Duodenal mucosa (tissue), 2 donors: ENCODE measurements around the gene LAMC1.

Experiments
- H3K27ac ChIP-seq: one replicate; pipeline ENCODE4 v1.7.0; 2013; ENCODE audit warnings: low read depth, low read length
- H3K27me3 ChIP-seq, 2 donors: one replicate each; pipeline ENCODE4 v1.7.0; 2013; ENCODE audit warnings: low read length in 2 of 2, control low read depth in 1 of 2; ENCODE audit not compliant: insufficient read depth in 2 of 2, control insufficient read depth in 1 of 2
- H3K36me3 ChIP-seq, 2 donors: one replicate each; pipeline ENCODE4 v1.7.0; 2013; ENCODE audit warnings: low read length in 2 of 2, control low read depth in 1 of 2; ENCODE audit not compliant: insufficient read depth in 2 of 2, control insufficient read depth in 1 of 2
- H3K4me1 ChIP-seq, 2 donors: one replicate each; pipeline ENCODE4 v1.7.0; 2013; ENCODE audit warnings: low read length in 2 of 2, control low read depth in 1 of 2; ENCODE audit not compliant: insufficient read depth in 2 of 2, control insufficient read depth in 1 of 2
- H3K4me3 ChIP-seq, 2 donors: one replicate each; pipeline ENCODE4 v1.7.0; 2013; ENCODE audit warnings: low read length in 2 of 2, low read depth in 1 of 2
- H3K9ac ChIP-seq, 2 donors: one replicate each; pipeline ENCODE4 v1.7.0; 2013; ENCODE audit warnings: low read length in 2 of 2, low read depth in 1 of 2
- H3K9me3 ChIP-seq, 2 donors: one replicate each; pipeline ENCODE4 v1.7.0; 2013; ENCODE audit warnings: low read length in 2 of 2, control low read depth in 1 of 2; ENCODE audit not compliant: control insufficient read depth in 1 of 2

LAMC1 gene

DNA sequence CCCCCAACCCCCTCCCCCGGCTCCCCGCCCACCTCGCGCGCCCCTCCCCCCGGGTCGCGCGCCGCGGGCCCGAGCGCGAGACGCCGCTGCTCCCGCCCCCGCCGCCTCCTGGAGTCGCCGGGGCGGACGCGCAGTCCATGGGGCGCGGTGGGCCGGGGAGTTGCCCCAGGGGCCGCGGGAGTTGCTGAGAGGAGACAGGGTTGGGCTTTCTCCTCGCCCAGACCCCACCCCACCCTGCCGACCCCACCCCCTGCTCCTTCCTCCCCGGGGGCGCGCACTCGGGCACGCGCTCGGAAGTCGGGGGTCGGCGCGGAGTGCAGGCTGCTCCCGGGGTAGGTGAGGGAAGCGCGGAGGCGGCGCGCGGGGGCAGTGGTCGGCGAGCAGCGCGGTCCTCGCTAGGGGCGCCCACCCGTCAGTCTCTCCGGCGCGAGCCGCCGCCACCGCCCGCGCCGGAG is at the start of gene LAMC1:
Gene LAMC1 (plus strand): TSS at position 275 of the 455 bp plus-strand sequence. CDS start 297 bp downstream, outside the sequence.
- H3K36me3 ChIP-seq, result no peaks in the 10 kb centered on the region
- H3K4me1 ChIP-seq, result peaks cover 6 to 9% of the 10 kb centered on the region in 2 donors
- H3K9me3 ChIP-seq, result no peaks in the 10 kb centered on the region
- peaks cover 0 to 17% of the 10 kb centered on the region in 2 donors for H3K27me3 ChIP-seq
- H3K4me3 ChIP-seq, result peak within 1 kb of the TSS; percentile 78 to 80
- H3K27ac ChIP-seq, result peak within 1 kb of the TSS; percentile 91
- peak within 1 kb of the TSS; percentile 45 to 60 for H3K9ac ChIP-seq

DNA sequence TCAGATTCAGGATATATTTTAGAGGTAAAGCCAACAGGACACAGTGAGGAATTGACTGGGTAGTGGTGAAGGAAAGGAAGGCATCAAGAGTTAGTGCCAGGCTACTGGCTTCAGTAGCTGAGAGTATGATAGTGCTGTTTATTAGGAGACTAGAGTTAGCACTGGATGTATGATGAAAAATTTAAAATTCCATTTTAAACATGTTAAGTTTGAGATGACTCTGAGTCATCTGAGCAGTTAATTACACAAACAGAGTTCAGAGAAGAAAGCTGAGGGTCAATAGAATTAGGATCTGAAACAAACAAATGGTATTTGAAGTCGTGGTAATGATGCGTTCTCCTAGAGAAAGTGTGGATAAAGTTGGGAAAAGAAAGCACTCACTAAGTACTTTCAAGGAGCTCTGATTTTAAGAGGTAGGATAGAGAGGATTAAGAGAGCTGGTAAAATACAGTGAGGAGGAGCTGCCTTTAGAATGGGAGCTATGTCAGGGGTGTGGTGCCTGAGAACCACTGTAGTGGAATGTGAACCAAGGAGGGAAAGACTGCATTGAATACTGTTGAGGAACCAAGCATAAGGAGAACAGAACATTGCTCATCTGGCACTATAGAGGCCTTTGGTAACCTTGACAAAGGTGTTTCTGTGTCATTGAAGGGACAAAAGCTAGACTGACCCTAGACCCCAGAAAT is 48.6 kb upstream of the LAMC1 start:
- H3K27me3 ChIP-seq, result no peaks in the 10 kb centered on the region
- no peak overlapping the region for H3K27ac ChIP-seq
- H3K4me1 ChIP-seq, result no peaks in the 10 kb centered on the region
- no peak overlapping the region for H3K9ac ChIP-seq
- no peaks in the 10 kb centered on the region for H3K36me3 ChIP-seq
- no peak overlapping the region for H3K4me3 ChIP-seq
- H3K9me3 ChIP-seq, result no peaks in the 10 kb centered on the region

DNA sequence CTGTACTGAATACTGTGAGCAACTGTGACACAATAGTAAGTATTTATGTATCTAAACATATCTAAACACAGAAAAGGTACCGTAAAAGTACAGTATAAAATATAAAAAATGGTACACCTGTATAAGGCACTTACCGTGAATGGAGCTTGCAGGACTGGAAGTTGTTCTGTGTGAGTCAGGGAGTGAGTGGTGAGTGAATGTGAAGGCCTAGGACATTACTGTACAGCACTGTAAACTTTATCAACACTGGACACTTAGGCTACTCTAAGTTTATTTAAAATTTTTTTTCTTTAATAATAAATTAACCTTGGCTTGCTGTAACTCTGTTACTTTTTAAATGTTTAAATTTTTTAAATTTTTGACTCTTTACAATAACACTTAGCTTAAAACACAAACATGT is 45.7 kb upstream of the LAMC1 start:
- Histone ChIP-seq H3K4me1 (no peaks in the 10 kb centered on the region), H3K27ac (no peak overlapping the region)

DNA sequence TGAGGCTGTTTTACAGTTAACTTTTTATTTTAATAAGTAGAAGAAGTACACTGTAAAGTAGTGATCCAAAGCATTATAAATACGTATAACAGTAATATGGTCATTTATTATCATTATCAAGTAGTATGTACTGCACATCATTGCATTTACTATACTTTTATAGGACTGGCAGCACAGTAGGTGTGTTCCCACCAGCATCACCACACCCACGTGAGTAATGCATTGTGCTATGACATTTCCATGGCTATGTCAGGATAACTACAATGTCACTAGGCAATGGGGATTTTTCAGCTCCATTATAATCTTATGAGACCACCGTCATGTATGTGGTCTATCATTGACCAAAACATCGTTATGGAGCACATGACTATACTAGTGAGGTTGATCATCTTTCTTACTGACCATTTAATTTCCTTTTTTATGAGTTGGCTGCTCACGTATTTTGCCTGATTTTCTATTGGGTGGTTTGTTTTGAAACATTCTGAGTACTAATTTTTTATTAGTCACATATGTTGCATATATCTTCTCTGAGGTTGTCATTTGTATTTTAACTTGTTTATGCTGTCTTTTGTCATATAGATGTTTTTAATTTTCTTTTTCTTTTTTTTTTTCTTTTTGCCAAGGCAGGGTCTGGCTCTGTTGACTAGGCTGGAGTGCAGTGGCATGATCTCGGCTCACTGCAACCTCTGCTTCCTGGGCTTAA is 44.9 kb upstream of the LAMC1 start:
- no peaks in the 10 kb centered on the region for H3K4me1 ChIP-seq

More for the DNA sequence above, 45.7 kb upstream of the LAMC1 start:
- Histone ChIP-seq H3K9me3 (no peaks in the 10 kb centered on the region), H3K27me3 (no peaks in the 10 kb centered on the region), H3K36me3 (no peaks in the 10 kb centered on the region), H3K4me3 (no peak overlapping the region), H3K9ac (no peak overlapping the region)

DNA sequence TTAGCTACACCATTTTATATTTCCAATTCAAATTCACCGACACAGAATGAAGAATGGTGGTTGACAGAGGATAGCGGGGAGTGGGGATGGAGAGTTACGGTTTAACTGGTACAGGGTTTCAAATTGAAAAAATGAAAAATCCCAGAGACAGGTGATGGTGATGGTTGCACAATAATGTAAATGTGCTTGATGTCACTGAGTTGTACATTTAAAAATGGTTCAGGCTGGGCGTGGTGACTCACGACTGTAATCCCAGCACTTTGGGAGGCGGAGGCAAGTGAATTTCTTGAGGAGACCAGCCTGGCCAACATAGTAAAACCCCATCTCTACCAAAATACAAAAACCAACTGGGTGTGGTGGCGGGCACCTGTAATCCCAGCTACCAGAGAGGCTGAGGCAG is 39.1 kb upstream of the LAMC1 start:
- no peak overlapping the region for H3K4me3 ChIP-seq

More for the DNA sequence above, 44.9 kb upstream of the LAMC1 start:
- no peaks in the 10 kb centered on the region for H3K27me3 ChIP-seq
- no peak overlapping the region for H3K27ac ChIP-seq
- H3K4me3 ChIP-seq, result no peak overlapping the region
- H3K9me3 ChIP-seq, result no peaks in the 10 kb centered on the region
- H3K9ac ChIP-seq, result no peak overlapping the region
- H3K36me3 ChIP-seq, result no peaks in the 10 kb centered on the region

DNA sequence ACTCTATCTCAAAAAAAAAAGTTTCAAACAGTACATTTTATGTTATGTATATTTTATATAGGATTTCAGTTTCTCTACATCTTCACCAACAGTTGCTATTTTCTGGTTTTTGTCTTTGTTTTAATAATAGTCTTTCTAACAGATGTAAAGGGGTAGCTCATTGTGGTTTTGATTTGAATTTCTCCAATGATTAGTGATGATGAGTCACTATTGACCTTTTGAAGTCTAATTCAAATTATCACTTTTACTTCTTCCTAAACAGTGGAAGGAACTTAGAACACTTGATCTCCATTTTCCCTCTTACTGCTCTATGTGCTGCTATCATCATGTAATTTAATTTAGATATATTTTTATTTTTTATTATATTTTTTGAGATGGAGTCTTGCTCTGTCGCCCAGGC is 38.6 kb upstream of the LAMC1 start:
- Histone ChIP-seq H3K4me3 (no peak overlapping the region), H3K9me3 (no peaks in the 10 kb centered on the region), H3K27ac (no peak overlapping the region), H3K9ac (no peak overlapping the region), H3K36me3 (no peaks in the 10 kb centered on the region), H3K27me3 (no peaks in the 10 kb centered on the region), H3K4me1 (no peaks in the 10 kb centered on the region)

More for the DNA sequence above, 39.1 kb upstream of the LAMC1 start:
- Histone ChIP-seq H3K9me3 (no peaks in the 10 kb centered on the region), H3K36me3 (no peaks in the 10 kb centered on the region), H3K27me3 (no peaks in the 10 kb centered on the region), H3K9ac (no peak overlapping the region), H3K27ac (no peak overlapping the region), H3K4me1 (no peaks in the 10 kb centered on the region)

DNA sequence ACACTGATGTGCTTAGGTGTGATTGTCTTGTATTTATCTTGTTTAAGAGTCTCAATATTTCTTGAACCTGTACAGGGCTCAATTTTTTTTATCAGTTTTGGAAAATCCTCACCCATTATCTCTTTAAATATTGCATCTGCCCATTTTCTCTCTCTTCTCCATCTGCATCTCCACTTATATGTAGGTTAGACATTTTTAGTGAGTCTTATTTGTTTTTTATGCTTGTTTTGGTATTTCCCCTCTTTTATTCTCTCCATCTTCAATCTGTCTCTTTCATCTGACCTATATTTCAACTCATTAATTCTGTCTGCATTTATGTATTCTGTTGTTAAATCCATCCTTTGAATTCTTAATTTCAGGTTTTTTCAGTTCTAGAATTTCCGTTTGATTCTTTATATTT is 37.3 kb upstream of the LAMC1 start:
- H3K4me3 ChIP-seq, result no peak overlapping the region
- no peaks in the 10 kb centered on the region for H3K9me3 ChIP-seq

DNA sequence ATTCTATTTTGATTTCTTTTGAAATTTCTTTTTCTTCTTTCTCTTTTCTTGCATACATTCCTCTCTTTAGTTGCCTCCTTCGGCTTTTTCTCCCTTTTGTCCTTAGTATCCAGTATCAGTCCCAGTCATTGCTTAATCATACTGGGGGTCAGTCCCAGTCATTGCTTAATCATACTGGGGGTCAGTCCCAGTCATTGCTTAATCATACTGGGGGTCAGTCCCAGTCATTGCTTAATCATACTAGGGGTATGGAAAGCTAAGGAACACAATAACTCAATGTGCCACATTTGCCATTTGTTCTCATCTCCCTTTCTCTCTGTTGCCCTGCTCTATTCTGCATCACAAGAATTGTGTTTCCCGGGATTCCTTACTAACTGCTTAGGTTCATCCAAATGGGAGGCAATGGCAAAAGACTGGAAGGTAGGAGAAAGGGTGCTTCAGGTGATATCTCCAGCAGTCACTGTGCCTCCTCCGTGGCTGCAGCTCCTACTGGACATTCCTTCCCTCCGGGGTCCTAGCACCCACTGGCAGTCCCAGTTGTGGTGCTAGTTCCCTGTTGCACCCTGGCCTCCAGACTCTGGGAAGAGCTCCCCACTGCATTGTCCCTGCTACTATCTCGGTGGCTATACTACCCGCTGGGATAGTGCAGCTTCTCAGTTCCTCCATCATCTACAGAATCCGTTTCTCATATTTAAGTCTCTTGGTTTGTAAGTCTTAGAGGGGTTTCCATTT is 32.6 kb upstream of the LAMC1 start:
- Histone ChIP-seq H3K27ac (no peak overlapping the region), H3K4me1 (no peaks in the 10 kb centered on the region), H3K9ac (no peak overlapping the region), H3K9me3 (no peaks in the 10 kb centered on the region), H3K36me3 (no peaks in the 10 kb centered on the region), H3K4me3 (no peak overlapping the region), H3K27me3 (no peaks in the 10 kb centered on the region)

More for the DNA sequence above, 37.3 kb upstream of the LAMC1 start:
- no peaks in the 10 kb centered on the region for H3K4me1 ChIP-seq
- no peaks in the 10 kb centered on the region for H3K27me3 ChIP-seq
- no peak overlapping the region for H3K27ac ChIP-seq
- no peak overlapping the region for H3K9ac ChIP-seq
- no peaks in the 10 kb centered on the region for H3K36me3 ChIP-seq

DNA sequence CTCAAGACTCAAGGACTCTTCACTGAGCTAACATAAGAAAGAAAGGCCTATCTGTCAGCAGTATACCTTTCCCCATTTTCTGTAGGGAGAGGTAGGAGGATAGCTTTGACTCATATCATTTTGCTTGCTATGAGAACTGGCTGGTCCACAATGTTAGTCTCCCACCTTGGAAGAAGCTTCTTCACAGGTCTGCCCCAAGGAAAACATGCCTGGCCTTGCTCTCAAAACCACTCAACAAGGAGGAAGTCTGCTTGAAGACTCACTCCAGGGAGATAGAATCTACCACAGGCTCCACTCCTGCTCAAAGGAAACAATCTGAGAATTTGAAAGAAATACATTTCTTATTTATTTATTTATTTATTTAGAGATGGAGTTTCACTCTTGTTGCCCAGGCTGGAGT is 29.5 kb upstream of the LAMC1 start:
- Histone ChIP-seq H3K27me3 (no peaks in the 10 kb centered on the region), H3K27ac (no peak overlapping the region), H3K4me3 (no peak overlapping the region), H3K9ac (no peak overlapping the region), H3K9me3 (no peaks in the 10 kb centered on the region), H3K36me3 (no peaks in the 10 kb centered on the region), H3K4me1 (no peaks in the 10 kb centered on the region)

DNA sequence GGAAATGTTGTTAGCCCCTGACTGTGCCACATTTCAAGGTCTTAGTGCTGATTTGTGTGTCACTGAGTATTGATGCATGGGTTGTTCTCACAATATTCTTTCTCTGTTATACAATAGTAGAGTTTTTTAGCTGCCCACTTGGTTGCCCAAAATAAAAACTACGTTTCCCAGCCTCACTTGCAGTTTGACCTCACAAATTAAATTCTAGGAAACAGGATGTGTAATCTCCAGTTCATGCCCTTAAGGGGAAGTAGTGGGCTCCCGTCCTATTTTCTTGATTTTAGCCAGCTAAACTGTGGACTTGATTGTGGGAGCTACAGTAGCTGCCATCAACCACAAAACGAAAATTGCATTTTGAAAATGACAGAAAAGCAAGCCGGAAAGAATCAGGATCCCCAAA is 27.3 kb upstream of the LAMC1 start:
- H3K9me3 ChIP-seq, result no peaks in the 10 kb centered on the region
- no peak overlapping the region for H3K27ac ChIP-seq
- H3K36me3 ChIP-seq, result no peaks in the 10 kb centered on the region
- H3K27me3 ChIP-seq, result no peaks in the 10 kb centered on the region
- no peaks in the 10 kb centered on the region for H3K4me1 ChIP-seq
- no peak overlapping the region for H3K4me3 ChIP-seq
- no peak overlapping the region for H3K9ac ChIP-seq
